ENCODE results near the gene CFAP54.

- no peak for TF ChIP-seq POLR2A (IDR thresholded peaks at IDR 0.05; ENCODE audit: low read depth, low read length)
- no peak for TF ChIP-seq TAF1 (IDR thresholded peaks at IDR 0.05; ENCODE audit: low read depth, low read length)
- no peak for TF ChIP-seq POLR2AphosphoS5 (IDR thresholded peaks at IDR 0.05; ENCODE audit: low read depth, low read length)
- TF ChIP-seq POU2F2 (IDR thresholded peaks at IDR 0.05; ENCODE audit: low read depth, low read length), result no peak
Observed at GRCh38 chr12:96471368-96472050, 17.9 kb upstream of the CFAP54 start.

Data from GM12891 (cell line).